ENCODE measurements around the gene IRX1. TPM values are rescaled to one million over a fixed set of nuclear protein-coding genes. Genes with fewer than 3 reads are reported as not detected.

IRX1 gene
- polyA plus RNA-seq (2012; ENCODE audit: missing spikeins) = not detected

DNA sequence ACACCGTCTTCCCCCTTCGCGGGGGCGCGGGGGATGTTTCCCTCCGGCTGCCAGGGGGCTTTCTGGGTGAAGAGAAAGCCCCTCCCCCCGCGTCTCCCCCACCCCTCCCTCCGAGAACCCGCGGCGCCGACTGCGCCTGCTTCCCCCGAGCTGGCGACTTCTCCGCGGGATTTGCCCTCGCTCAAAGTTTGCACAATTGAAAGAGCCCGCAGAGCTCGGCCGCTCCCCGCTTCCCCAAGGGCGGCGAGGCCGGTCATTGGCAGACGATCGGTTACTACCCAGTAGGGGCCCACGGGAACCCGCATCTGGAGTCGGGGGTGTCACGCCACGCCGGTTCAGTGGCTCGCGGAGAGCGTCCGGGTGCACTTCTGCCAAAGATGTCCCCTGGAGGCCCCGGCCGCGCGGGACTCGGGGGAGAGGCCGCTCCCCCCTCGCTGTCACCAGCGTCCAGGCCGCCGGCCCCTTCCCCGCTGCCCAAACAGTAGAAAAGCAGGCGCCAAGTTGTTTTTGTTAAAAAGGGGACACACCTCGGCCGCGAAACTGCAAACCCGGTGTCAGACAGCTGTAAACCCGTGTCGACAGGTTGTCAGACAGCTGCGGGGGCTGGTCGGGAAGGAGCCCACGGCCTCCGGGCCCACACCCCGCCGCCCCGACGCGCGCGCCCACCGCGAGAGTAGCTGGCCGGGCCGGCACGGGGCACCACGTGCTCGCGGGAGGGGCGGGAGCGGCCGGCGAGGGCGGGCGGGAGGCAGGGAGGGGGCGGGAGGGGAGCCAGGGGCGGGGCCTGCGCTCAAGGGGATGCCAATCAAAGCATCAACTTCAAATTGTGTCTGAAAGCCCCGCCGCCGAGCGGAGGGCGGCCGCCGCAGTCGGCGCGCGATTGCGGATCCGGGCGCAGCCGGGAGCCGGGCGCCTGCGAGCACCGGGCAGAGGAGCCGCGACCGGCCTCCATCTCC is at the start of gene IRX1:
Gene IRX1, plus strand, starts transcription at position 827 of the 956 bp plus-strand sequence. CDS start 274 bp downstream, outside the sequence.
- DNase-seq (ENCODE audit: insufficient read length) = no peak
- FAIRE-seq = no peak
- no peak for TF ChIP-seq POLR2AphosphoS5 (IDR thresholded peaks at IDR 0.05; ENCODE audit: low read depth, low read length)
- no peak for TF ChIP-seq POLR2A (IDR thresholded peaks at IDR 0.05; ENCODE audit: low read depth, low read length)
- TF ChIP-seq TAF1 (IDR thresholded peaks at IDR 0.05; ENCODE audit: borderline replicate concordance, low read depth, low read length) = no peak

DNA sequence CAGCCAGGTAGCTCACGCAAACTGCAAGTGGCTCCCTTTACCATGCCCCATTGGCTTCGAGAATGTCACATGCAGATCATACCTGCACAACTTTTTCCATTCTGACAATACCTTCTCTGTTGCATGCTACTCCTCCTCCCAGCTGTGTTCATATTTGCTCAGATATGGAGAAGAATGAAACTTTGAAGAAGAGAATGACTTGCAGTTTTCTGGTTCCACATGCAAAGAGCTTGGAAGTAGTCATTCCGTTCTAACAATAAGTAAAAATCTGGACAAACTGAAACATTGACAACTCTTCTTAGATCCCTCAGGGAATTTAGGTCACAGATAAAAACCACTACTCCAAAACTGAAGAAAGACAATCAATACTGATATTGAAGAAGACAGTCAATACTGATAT is 49.6 kb upstream of the IRX1 start:
- FAIRE-seq = no peak
- TF ChIP-seq TAF1 (IDR thresholded peaks at IDR 0.05; ENCODE audit: borderline replicate concordance, low read depth, low read length) (no peak), POLR2AphosphoS5 (IDR thresholded peaks at IDR 0.05; ENCODE audit: low read depth, low read length) (no peak)
- DNase-seq (ENCODE audit: insufficient read length) = no peak

DNA sequence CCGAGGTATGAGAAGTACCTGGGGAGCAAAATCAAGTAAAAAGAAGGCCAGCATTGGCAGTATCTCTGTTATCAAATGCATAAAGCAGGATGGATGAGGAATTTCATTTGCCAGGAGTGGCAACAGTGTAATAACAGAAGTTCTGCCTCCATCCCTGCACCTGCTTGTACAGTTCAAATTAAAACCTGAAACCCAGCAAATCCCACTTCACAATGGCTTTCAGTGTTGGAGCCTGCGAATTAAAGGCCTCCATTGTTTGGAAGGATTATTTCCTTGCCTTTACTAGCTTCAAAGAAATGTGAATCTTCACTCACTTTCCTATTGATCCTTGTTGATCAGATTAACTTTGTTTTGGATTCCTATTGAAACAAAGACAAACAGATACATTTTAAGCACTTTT is 31.5 kb upstream of the IRX1 start:
- FAIRE-seq = no peak
- TF ChIP-seq POLR2A (IDR thresholded peaks at IDR 0.05; ENCODE audit: low read depth, low read length) (no peak), TAF1 (IDR thresholded peaks at IDR 0.05; ENCODE audit: borderline replicate concordance, low read depth, low read length) (no peak), POLR2AphosphoS5 (IDR thresholded peaks at IDR 0.05; ENCODE audit: low read depth, low read length) (no peak)
- no peak for DNase-seq (ENCODE audit: insufficient read length)

DNA sequence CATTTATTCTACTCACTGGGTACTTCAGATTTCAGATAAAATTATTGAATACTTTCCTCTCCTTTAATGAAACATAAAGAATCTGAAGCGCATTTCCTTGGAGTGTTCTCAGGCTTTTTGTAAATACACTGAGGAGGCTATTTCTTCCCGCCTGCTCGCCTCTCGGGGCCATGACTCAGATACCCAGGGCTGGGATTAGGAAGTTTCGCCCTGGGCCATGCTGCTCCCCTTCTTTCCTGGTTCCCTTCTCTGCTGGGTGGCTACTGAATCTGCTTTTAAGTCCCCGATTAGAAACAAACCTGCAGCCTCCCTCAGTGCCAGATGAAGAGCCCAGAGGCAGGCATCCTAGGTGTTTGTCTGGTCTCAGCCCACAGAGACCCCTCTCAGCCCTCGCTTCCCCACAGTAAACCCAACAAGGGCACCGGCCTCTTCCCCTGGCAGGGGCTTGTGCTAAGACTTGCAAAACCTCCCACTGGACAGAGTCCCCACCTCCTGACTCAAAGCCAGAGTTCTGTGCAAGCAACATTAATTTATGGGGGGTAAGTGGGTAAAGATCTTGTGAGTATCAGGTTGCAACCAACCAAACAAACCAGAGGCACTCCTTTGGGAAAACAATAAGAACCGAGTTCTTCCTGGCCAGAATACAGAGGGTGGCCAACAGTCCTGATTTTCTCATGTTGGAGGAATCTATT is 30.7 kb upstream of the IRX1 start:
- FAIRE-seq (no peak), DNase-seq (ENCODE audit: insufficient read length) (no peak)

DNA sequence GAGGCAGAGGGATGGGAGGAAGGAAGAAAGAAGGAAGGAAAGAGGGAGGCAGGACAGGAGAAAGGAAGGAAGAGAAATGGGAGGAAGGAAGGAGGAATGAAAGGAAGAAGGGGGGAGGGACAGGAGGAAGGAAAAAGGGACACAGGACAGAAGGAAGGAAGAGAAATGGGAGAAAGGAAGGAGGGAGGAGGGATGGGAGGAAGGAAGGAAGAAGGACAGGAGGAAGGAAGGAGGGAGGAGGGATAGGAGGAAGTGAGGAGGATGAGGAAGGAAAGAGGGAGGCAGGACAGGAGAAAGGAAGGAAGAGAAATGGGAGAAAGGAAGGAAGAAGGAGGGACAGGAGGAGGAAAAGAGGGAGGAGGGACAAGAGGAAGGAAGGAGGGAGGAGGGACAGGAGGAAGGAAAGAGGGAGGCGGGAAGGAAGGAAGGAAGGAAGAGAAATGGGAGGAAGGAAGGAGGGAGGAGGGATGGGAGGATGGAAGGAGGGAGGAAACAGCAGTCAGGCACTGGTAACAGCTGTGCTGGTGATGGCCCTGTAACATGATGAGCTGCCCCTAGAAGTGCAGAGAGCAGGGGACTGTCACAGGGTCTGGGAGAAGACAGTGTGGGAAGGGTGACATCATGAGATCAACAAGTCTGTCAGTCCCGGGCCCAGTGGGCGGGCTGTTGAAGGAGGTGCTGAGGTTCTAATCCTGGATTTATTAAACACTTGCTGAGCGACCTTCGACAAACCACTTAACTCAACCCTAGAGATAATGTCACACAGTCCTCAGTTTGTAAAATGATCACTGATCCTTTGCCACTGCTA is 10.7 kb upstream of the IRX1 start:
- FAIRE-seq = no peak
- no peak for TF ChIP-seq TAF1 (IDR thresholded peaks at IDR 0.05; ENCODE audit: borderline replicate concordance, low read depth, low read length)
- TF ChIP-seq POLR2AphosphoS5 (IDR thresholded peaks at IDR 0.05; ENCODE audit: low read depth, low read length) = no peak
- TF ChIP-seq POLR2A (IDR thresholded peaks at IDR 0.05; ENCODE audit: low read depth, low read length) = no peak
- no peak for DNase-seq (ENCODE audit: insufficient read length)

More for the DNA sequence above, 30.7 kb upstream of the IRX1 start:
- TF ChIP-seq TAF1 (IDR thresholded peaks at IDR 0.05; ENCODE audit: borderline replicate concordance, low read depth, low read length) = no peak
- no peak for TF ChIP-seq POLR2A (IDR thresholded peaks at IDR 0.05; ENCODE audit: low read depth, low read length)
- no peak for TF ChIP-seq POLR2AphosphoS5 (IDR thresholded peaks at IDR 0.05; ENCODE audit: low read depth, low read length)

DNA sequence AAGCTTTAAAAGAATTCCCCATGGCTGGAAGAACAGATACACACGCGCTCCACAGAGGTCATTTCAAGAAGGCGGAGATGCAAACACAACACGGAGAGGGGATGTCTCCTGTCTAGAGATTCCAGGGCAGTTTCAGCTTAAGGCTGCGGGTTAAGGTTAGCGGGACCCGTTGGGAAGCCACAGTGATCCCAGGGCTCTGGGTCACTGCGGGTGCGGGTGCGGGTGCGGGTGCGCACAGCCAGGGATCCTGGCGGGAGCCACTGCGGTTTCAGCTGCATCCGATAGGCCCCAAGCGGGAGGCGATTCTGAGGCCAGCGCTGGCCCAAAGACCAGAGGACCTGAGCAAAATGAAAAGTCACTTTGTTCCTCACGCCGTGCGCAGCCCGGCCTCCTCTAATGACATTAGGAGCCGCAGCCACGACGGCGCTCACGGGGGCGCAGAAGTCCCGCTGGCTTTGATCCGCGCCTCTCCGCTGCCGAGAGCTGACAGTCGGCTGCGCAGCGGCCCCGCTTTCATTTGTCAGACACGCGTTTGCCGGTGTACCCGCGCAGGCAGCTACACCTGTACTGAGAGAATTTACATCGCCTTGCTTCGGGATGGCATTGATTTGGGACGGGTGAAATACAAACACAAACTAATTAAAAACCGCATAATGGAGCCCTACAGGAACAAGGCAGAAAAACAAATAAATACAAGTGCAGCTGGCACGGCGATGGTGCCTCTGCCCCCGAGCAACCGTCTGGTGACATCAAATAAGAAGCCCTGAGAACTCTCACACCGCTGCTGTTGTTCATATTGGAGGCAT is 5.3 kb upstream of the IRX1 start:
- no peak for FAIRE-seq
- no peak for TF ChIP-seq TAF1 (IDR thresholded peaks at IDR 0.05; ENCODE audit: borderline replicate concordance, low read depth, low read length)
- TF ChIP-seq POLR2A (IDR thresholded peaks at IDR 0.05; ENCODE audit: low read depth, low read length) = no peak
- no peak for TF ChIP-seq POLR2AphosphoS5 (IDR thresholded peaks at IDR 0.05; ENCODE audit: low read depth, low read length)
- no peak for DNase-seq (ENCODE audit: insufficient read length)

DNA sequence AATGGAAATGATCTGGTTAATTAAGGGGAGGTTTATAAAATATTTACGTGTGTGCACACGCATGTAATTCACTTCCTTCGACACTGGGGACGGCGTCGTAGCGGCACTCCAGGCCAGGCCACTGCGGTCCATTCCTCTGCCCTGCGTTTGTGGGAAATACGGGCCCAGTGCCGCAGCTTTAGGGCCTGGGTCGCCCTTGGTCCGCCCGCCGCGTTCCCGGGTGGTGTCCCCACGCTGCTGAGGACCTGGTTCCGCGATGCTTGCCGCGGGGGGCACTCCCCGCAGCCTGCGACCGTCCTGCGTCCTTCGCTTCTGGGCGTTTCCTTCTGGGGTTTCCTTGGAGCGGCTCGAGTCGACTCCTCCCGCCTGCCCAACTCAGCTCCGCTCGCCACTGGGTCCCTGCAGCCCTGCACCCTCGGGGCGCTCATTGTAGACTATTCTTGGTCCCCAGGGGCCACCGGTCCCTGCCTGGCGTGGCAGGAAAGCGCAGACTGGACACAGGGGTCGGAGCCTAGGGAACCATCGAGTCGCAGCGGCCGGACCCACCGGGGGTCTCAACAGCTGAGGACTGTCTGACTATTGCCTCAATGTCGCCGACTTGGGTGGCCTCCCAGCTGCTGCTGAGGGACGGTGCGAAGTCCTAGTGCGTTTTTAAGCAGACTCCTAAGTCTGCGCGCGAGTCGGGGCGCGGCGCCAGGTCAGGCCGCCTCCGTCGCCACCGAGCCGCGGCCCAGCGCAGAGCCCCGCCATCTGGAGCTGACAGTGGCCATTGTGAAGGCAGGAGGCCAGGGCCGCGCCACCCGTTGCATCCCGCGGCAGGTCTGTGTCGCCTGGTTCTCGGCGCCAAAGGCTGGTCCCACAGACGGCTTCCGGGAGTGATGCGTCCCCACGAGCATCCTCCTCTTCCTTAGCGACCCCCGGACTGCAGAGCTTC is 4.4 kb upstream of the IRX1 start:
- TF ChIP-seq POLR2AphosphoS5 (IDR thresholded peaks at IDR 0.05; ENCODE audit: low read depth, low read length) = no peak
- no peak for TF ChIP-seq TAF1 (IDR thresholded peaks at IDR 0.05; ENCODE audit: borderline replicate concordance, low read depth, low read length)
- no peak for TF ChIP-seq POLR2A (IDR thresholded peaks at IDR 0.05; ENCODE audit: low read depth, low read length)
- no peak for DNase-seq (ENCODE audit: insufficient read length)
- no peak for FAIRE-seq

DNA sequence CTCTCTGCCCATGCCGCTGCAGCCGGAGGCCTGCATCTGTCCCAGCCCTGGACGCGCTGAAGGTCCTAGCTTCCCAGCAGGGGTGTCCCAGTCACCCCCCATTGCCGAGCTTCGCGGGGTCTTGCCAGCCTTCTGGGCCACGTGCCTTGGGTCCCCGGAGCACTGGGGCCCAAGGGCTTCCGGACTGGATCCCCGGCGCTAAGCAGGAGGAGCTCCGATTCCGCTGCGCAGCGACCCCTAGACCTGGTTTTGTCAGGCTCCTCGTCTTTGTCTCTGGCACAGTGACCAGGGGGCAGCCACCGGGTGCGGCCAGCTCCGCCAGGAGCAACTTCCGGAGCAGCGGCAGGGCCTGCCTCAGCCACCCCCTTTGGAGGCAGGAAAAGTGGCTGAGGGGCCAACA is 3.3 kb upstream of the IRX1 start:
- DNase-seq (ENCODE audit: insufficient read length) (no peak), FAIRE-seq (no peak)
- TF ChIP-seq POLR2AphosphoS5 (IDR thresholded peaks at IDR 0.05; ENCODE audit: low read depth, low read length) (no peak), POLR2A (IDR thresholded peaks at IDR 0.05; ENCODE audit: low read depth, low read length) (no peak), TAF1 (IDR thresholded peaks at IDR 0.05; ENCODE audit: borderline replicate concordance, low read depth, low read length) (no peak)

DNA sequence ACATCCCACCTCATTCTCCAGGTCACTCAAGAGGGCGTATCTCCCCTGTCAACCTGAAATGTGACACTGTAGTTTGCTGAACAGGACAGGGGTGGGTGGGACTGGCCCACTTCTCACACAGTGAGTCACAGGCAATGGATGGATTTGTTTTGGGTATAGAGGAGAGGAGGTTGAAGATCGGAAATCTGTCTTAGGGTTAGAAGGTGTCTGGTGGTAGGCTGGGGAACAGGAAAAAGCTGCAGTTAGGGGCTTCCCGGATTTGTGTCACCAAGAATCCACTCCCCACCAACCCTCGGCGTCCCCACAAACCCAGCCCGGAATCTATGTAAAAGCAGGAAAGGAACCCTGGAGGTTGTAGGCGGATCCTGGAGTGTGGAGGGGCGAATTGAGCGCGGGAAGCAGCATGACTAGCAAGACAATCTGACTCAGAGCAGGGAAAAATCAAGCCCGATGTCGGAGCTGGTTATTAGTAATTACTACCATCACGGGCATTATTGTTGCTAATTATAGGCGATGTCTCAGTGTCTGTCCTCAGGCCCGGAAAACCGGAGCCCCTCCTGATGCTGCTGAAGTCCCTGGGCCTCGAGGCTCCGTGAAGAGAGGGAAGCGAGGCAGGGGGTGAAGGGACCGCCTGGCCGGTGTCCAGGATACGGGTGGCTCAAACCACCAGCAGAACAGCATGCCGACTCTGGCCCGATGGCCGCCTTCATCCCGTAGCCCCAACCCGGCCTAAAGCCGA is 1.7 kb upstream of the IRX1 start:
- no peak for FAIRE-seq
- DNase-seq (ENCODE audit: insufficient read length) = no peak
- no peak for TF ChIP-seq TAF1 (IDR thresholded peaks at IDR 0.05; ENCODE audit: borderline replicate concordance, low read depth, low read length)
- no peak for TF ChIP-seq POLR2AphosphoS5 (IDR thresholded peaks at IDR 0.05; ENCODE audit: low read depth, low read length)
- no peak for TF ChIP-seq POLR2A (IDR thresholded peaks at IDR 0.05; ENCODE audit: low read depth, low read length)
